ENCODE measurements around the gene SORBS1. TPM values are rescaled to one million over a fixed set of nuclear protein-coding genes. Genes with fewer than 3 reads are reported as not detected.

The SORBS1 gene
- total and polyA plus RNA-seq, 2 of the 13 experiments (the other 11 are each of a cell fraction or from before 2014, with no cell fraction given), result 16.8 to 39.8 TPM

- TF ChIP-seq ZSCAN31 (CRISPR knock-in tag; IDR thresholded peaks at IDR 0.05; ENCODE audit: low read depth) (peak; percentile 69; the same call in 1 of the 2 replicates), ZNF619 (CRISPR knock-in tag; IDR thresholded peaks at IDR 0.05) (no peak), ZNF263 (CRISPR knock-in tag; IDR thresholded peaks at IDR 0.05) (no peak), NRL (CRISPR knock-in tag; IDR thresholded peaks at IDR 0.05; ENCODE audit: borderline replicate concordance) (no peak), UBTF (CRISPR knock-in tag; IDR thresholded peaks at IDR 0.05) (peak; percentile 91), ZBTB40 (IDR thresholded peaks at IDR 0.05) (no peak), ZBTB40 (CRISPR knock-in tag; IDR thresholded peaks at IDR 0.05) (peak; percentile 64; the same call in 1 of the 2 replicates), ZNF615 (CRISPR knock-in tag; IDR thresholded peaks at IDR 0.05; ENCODE audit: borderline replicate concordance) (no peak), ZNF891 (CRISPR knock-in tag; IDR thresholded peaks at IDR 0.05) (0 out of 2 replicates have a peak, but pooled peaks have one; percentile 13), SOX6 (IDR thresholded peaks at IDR 0.05) (no peak), SOX6 (CRISPR knock-in tag; IDR thresholded peaks at IDR 0.05) (0 out of 2 replicates have a peak, but pooled peaks have one; percentile 22), MAF1 (CRISPR knock-in tag; IDR thresholded peaks at IDR 0.05; ENCODE audit: borderline replicate concordance) (no peak), ZNF33A (CRISPR knock-in tag; IDR thresholded peaks at IDR 0.05; ENCODE audit: borderline replicate concordance) (no peak), ZNF503 (CRISPR knock-in tag; IDR thresholded peaks at IDR 0.05) (0 out of 2 replicates have a peak, but pooled peaks have one; percentile 24), ETV6 (CRISPR knock-in tag; conservative IDR thresholded peaks at IDR 0.05) (no peak), ZNF879 (CRISPR knock-in tag; IDR thresholded peaks at IDR 0.05) (no peak)
Measured at GRCh38 chr10:95290461-95291364, 270.5 kb downstream of the SORBS1 start, which contains the start of gene PDLIM1 (continued).
